ENCODE results near the gene PRKCZ.

- TF ChIP-seq JUND (IDR thresholded peaks at IDR 0.05) (no peak), CTCF (IDR thresholded peaks at IDR 0.05; ENCODE audit: low read depth, low read length, missing input control) (no peak), RXRA (IDR thresholded peaks at IDR 0.05) (no peak), MAX (IDR thresholded peaks at IDR 0.05) (no peak), RAD21 (IDR thresholded peaks at IDR 0.05) (no peak), YY1 (IDR thresholded peaks at IDR 0.05) (no peak), TAF1 (conservative IDR thresholded peaks at IDR 0.05) (no peak)
- TF ChIP-seq, protein P1, sequence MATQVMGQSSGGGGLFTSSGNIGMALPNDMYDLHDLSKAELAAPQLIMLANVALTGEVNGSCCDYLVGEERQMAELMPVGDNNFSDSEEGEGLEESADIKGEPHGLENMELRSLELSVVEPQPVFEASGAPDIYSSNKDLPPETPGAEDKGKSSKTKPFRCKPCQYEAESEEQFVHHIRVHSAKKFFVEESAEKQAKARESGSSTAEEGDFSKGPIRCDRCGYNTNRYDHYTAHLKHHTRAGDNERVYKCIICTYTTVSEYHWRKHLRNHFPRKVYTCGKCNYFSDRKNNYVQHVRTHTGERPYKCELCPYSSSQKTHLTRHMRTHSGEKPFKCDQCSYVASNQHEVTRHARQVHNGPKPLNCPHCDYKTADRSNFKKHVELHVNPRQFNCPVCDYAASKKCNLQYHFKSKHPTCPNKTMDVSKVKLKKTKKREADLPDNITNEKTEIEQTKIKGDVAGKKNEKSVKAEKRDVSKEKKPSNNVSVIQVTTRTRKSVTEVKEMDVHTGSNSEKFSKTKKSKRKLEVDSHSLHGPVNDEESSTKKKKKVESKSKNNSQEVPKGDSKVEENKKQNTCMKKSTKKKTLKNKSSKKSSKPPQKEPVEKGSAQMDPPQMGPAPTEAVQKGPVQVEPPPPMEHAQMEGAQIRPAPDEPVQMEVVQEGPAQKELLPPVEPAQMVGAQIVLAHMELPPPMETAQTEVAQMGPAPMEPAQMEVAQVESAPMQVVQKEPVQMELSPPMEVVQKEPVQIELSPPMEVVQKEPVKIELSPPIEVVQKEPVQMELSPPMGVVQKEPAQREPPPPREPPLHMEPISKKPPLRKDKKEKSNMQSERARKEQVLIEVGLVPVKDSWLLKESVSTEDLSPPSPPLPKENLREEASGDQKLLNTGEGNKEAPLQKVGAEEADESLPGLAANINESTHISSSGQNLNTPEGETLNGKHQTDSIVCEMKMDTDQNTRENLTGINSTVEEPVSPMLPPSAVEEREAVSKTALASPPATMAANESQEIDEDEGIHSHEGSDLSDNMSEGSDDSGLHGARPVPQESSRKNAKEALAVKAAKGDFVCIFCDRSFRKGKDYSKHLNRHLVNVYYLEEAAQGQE (IDR thresholded peaks at IDR 0.05): no peak
Observed at GRCh38 chr1:2089051-2089450, 38.8 kb downstream of the PRKCZ start.
